H1 (cell line): ENCODE results near the gene GMEB2. TPM values are rescaled to one million over a fixed set of nuclear protein-coding genes. Genes with fewer than 3 reads are reported as not detected.
A peak's percentile ranks its signal among the peaks of the same experiment; 100 is the strongest.

ENCODE experiments used
- CTCF ChIA-PET: fragments of 300-600 bp; sonication (Branson Sonifier 250); formaldehyde crosslinking; loops from one replicate; lab custom pipeline; 2021; ENCODE audit not compliant: partially characterized antibody; lab: Charles Lee
- POLR2A ChIA-PET: fragments of 300-600 bp; sonication (Branson Sonifier 250); formaldehyde crosslinking; loops from one replicate; lab custom pipeline; 2021; ENCODE audit warnings: inconsistent platforms; ENCODE audit not compliant: partially characterized antibody; lab: Charles Lee
- DNase-seq, 2 experiments: peaks; one replicate each; pipeline versions ENCODE4 v3.0.0 to v3.0.0-alpha.2; 2010 to 2022; ENCODE audit warnings: low spot score in 2 of 2, low read depth in 1 of 2, mixed read lengths in 1 of 2
- FAIRE-seq: peaks from 2 replicates; lab custom pipeline; 2011; peaks lifted over from hg19 to GRCh38; lab: Jason Lieb, UNC
- H2AFZ ChIP-seq: 2 replicates; pipeline ENCODE4 v1.8.1; 2012; ENCODE audit warnings: low read length, inconsistent platforms
- H2AK5ac ChIP-seq: 2 replicates; pipeline ENCODE4 v1.6.1; 2013; ENCODE audit warnings: low read depth, low read length
- H2BK120ac ChIP-seq: replicated peaks from 2 replicates; pipeline ENCODE3; 2013; ENCODE audit warnings: low read depth, low read length, inconsistent platforms
- H2BK12ac ChIP-seq: 2 replicates; pipeline ENCODE4 v1.6.1; 2013; ENCODE audit warnings: low read depth, low read length
- H2BK15ac ChIP-seq: 2 replicates; pipeline ENCODE4 v1.6.1; 2013; ENCODE audit warnings: low read length
- H2BK20ac ChIP-seq: 2 replicates; pipeline ENCODE4 v1.6.1; 2013; ENCODE audit warnings: low read length
- H2BK5ac ChIP-seq: 2 replicates; pipeline ENCODE4 v1.6.1; 2013; ENCODE audit warnings: low read depth, low read length
- H3K14ac ChIP-seq: 2 replicates; pipeline ENCODE4 v1.6.1; 2013; ENCODE audit warnings: inconsistent platforms; ENCODE audit not compliant: insufficient read length
- H3K18ac ChIP-seq: 2 replicates; pipeline ENCODE4 v1.6.1; 2013; ENCODE audit warnings: low read length; ENCODE audit errors: extremely low read depth
- H3K23ac ChIP-seq: 2 replicates; pipeline ENCODE4 v1.6.1; 2013; ENCODE audit warnings: inconsistent platforms; ENCODE audit not compliant: insufficient read length
- H3K23me2 ChIP-seq: 2 replicates; pipeline ENCODE4 v1.6.1; 2013; ENCODE audit warnings: low read depth, low read length
- H3K27ac ChIP-seq: 2 replicates; pipeline ENCODE4 v1.6.1; 2011; ENCODE audit warnings: low read depth, low read length, inconsistent platforms
- H3K27me3 ChIP-seq, 4 experiments: replicated peaks in 1 of 4; 1 replicate in 1 of 4; 2 replicates in 3 of 4; pipeline versions ENCODE4 v1.6.1 to v1.8.1; 2011 to 2013; ENCODE audit warnings: low read length in 3 of 4, mild to moderate bottlenecking in 3 of 4, inconsistent platforms in 2 of 4, mixed read lengths in 2 of 4, moderate library complexity in 1 of 4; ENCODE audit not compliant: control insufficient read depth in 3 of 4, insufficient read depth in 3 of 4; ENCODE audit errors: extremely low read depth in 1 of 4
- H3K36me3 ChIP-seq, 4 experiments: 2 replicates each; pipeline versions ENCODE4 v1.6.1 to v1.8.1; 2011 to 2013; ENCODE audit warnings: mild to moderate bottlenecking in 4 of 4, low read length in 3 of 4, moderate library complexity in 2 of 4, control low read depth in 1 of 4, inconsistent platforms in 1 of 4; ENCODE audit not compliant: insufficient read depth in 4 of 4, control insufficient read depth in 2 of 4
- H3K4ac ChIP-seq: replicated peaks from 2 replicates; pipeline ENCODE3; 2013; ENCODE audit warnings: low read length, low read depth, mixed read lengths, inconsistent platforms; ENCODE audit not compliant: insufficient read length
- H3K4me1 ChIP-seq, 4 experiments: replicated peaks in 1 of 4; 1 replicate in 1 of 4; 2 replicates in 3 of 4; pipeline versions ENCODE4 v1.6.1 to v1.8.1; 2011 to 2013; ENCODE audit warnings: low read length in 3 of 4, inconsistent platforms in 2 of 4, mixed read lengths in 1 of 4; ENCODE audit not compliant: insufficient read depth in 4 of 4, control insufficient read depth in 3 of 4
- H3K4me2 ChIP-seq, 2 experiments: 2 replicates each; pipeline versions ENCODE4 v1.6.1 to v1.8.1; 2011 to 2013; ENCODE audit warnings: low read depth in 2 of 2, low read length in 2 of 2, control low read depth in 1 of 2, inconsistent platforms in 1 of 2, mild to moderate bottlenecking in 1 of 2; ENCODE audit not compliant: insufficient read depth in 1 of 2
- H3K4me3 ChIP-seq, 4 experiments: fragments of 200-600, 300-600 bp in 1 of 4; sonication (generic), shearing (Covaris generic), sonication (Bioruptor Twin) in 1 of 4; 2 replicates each; pipeline versions ENCODE4 v1.5.1 to v1.8.1; 2011 to 2016; ENCODE audit warnings: low read length in 4 of 4, low read depth in 3 of 4, control low read depth in 2 of 4, inconsistent platforms in 2 of 4, mild to moderate bottlenecking in 2 of 4, mixed read lengths in 1 of 4, moderate library complexity in 1 of 4; ENCODE audit not compliant: insufficient read depth in 2 of 4; ENCODE audit errors: extremely low read depth in 1 of 4
- H3K56ac ChIP-seq: replicated peaks from 2 replicates; pipeline ENCODE3; 2013; ENCODE audit warnings: low read depth, mild to moderate bottlenecking, mixed read lengths, low read length, inconsistent platforms; ENCODE audit not compliant: insufficient read length
- H3K79me1 ChIP-seq: 2 replicates; pipeline ENCODE4 v1.6.1; 2013; ENCODE audit warnings: low read depth, low read length, control low read depth
- H3K79me2 ChIP-seq, 2 experiments: 2 replicates each; pipeline versions ENCODE4 v1.6.1 to v1.8.1; 2012 to 2013; ENCODE audit warnings: low read length in 2 of 2, mild to moderate bottlenecking in 2 of 2, inconsistent platforms in 1 of 2; ENCODE audit not compliant: insufficient read depth in 2 of 2, control insufficient read depth in 1 of 2
- H3K9ac ChIP-seq, 4 experiments: replicated peaks in 1 of 4; 1 replicate in 1 of 4; 2 replicates in 3 of 4; pipeline versions ENCODE4 v1.6.1 to v1.8.1; 2011 to 2013; ENCODE audit warnings: low read depth in 3 of 4, low read length in 3 of 4, control low read depth in 2 of 4, mild to moderate bottlenecking in 2 of 4, moderate library complexity in 2 of 4, inconsistent platforms in 1 of 4; ENCODE audit errors: extremely low read depth in 1 of 4
- H3K9me3 ChIP-seq, 2 experiments: 2 replicates each; pipeline versions ENCODE4 v1.6.1 to v1.8.1; 2012 to 2013; ENCODE audit warnings: mild to moderate bottlenecking in 2 of 2, moderate library complexity in 2 of 2, control low read depth in 1 of 2, inconsistent platforms in 1 of 2, low read depth in 1 of 2, low read length in 1 of 2, mixed read lengths in 1 of 2; ENCODE audit not compliant: insufficient read depth in 2 of 2
- H4K20me1 ChIP-seq, 2 experiments: replicated peaks in 1 of 2; 2 replicates each; pipeline versions ENCODE3 to v1.8.1; 2011 to 2013; ENCODE audit warnings: inconsistent platforms in 2 of 2, low read length in 2 of 2, mild to moderate bottlenecking in 1 of 2; ENCODE audit not compliant: insufficient read depth in 2 of 2, control insufficient read depth in 1 of 2
- H4K5ac ChIP-seq: 2 replicates; pipeline ENCODE4 v1.6.1; 2013; ENCODE audit warnings: low read length, low read depth, mixed read lengths, inconsistent platforms; ENCODE audit not compliant: insufficient read length
- H4K8ac ChIP-seq: 2 replicates; pipeline ENCODE4 v1.8.0; 2013; ENCODE audit warnings: mild to moderate bottlenecking, moderate library complexity, low read length, inconsistent platforms; ENCODE audit not compliant: insufficient read depth; ENCODE audit errors: extremely low read depth
- H4K91ac ChIP-seq: replicated peaks from 2 replicates; pipeline ENCODE3; 2013; ENCODE audit warnings: low read length, mixed read lengths, inconsistent platforms; ENCODE audit not compliant: insufficient read length
- ASH2L ChIP-seq: fragments of 200-600, 300-600 bp; sonication (generic); IDR thresholded peaks from one replicate; pipeline ENCODE4 v1.7.1; 2017; ENCODE audit warnings: low read length
- ATF3 ChIP-seq: IDR thresholded peaks from 2 replicates; pipeline ENCODE4 v1.6.1; 2011; ENCODE audit warnings: low read depth, mild to moderate bottlenecking, low read length; ENCODE audit not compliant: insufficient read depth
- E2F6 ChIP-seq: IDR thresholded peaks from 2 replicates; pipeline ENCODE4 v1.6.1; 2012; ENCODE audit warnings: inconsistent platforms
- GABPA ChIP-seq: IDR thresholded peaks from 2 replicates; pipeline ENCODE4 v1.6.1; 2011; ENCODE audit warnings: mild to moderate bottlenecking, low read length, moderate library complexity, borderline replicate concordance; ENCODE audit not compliant: insufficient read depth
- RFX5 ChIP-seq: IDR thresholded peaks from 2 replicates; pipeline ENCODE4 v1.6.1; 2011; ENCODE audit warnings: low read depth, low read length, improper control_type of control experiment, borderline replicate concordance
- SIN3A ChIP-seq, 2 experiments: IDR thresholded peaks in 1 of 2; conservative IDR thresholded peaks in 1 of 2; 2 replicates each; pipeline ENCODE4 v1.6.1; 2011 to 2012; ENCODE audit warnings: low read length in 2 of 2, improper control_type of control experiment in 1 of 2, low read depth in 1 of 2, mild to moderate bottlenecking in 1 of 2
- SIRT6 ChIP-seq: IDR thresholded peaks from one replicate; pipeline ENCODE4 v1.7.1; 2012; ENCODE audit warnings: low read length, inconsistent platforms
- YY1 ChIP-seq: IDR thresholded peaks from 2 replicates; pipeline ENCODE4 v1.6.1; 2011; ENCODE audit warnings: low read depth, mild to moderate bottlenecking, low read length
- WGBS, 2 experiments: shearing (Covaris generic) in 1 of 2; methylation state at CpG; one replicate each; pipeline versions ENCODE4 v1.1.6 to v1.1.7; 2013 to 2015; ENCODE audit warnings: low lambda C conversion rate in 2 of 2, mixed read lengths in 2 of 2, inconsistent platforms in 1 of 2, low coverage in 1 of 2, missing lambda C conversion rate in 1 of 2; ENCODE audit not compliant: insufficient replicate concordance in 2 of 2, insufficient coverage in 1 of 2, insufficient read length in 1 of 2; ENCODE audit errors: extremely low coverage in 1 of 2, missing lambda C conversion rate in 1 of 2; 5-methylcytosine and 5-hydroxymethylcytosine counted together
- polyA plus RNA-seq, 7 experiments: library from polyadenylated mRNA; depleted of rRNA in 3 of 7; stranded (reverse) in 5 of 7; unstranded in 2 of 7; fragments of >200 nt in 5 of 7; fragments of 200-250 nt in 2 of 7; gene quantifications; 1 replicate in 5 of 7; 2 replicates in 1 of 7; 4 replicates in 1 of 7; pipeline versions ENCODE4 v1.2.1 to v1.2.3, GENCODE V29; 2011 to 2013; ENCODE audit warnings: missing spikeins in 2 of 7, mixed read lengths in 2 of 7
- total RNA-seq: library from RNA; stranded (reverse); fragmentation: NEBNext Ultra II Directional; extraction: Animal tissue kit (Norgen Biotek cat#: 25700); gene quantifications from 2 replicates; pipeline ENCODE4 v1.2.1, GENCODE V29; 2021
- TF ChIP-seq, protein P1 (sequence below): IDR thresholded peaks from 2 replicates; pipeline ENCODE4 v1.6.1; 2012; ENCODE audit warnings: inconsistent platforms

Gene GMEB2
- total and polyA plus RNA-seq, 2 of the 8 experiments (the other 6 are each of a cell fraction or from before 2014, with no cell fraction given): 12.9 to 14.2 TPM

DNA sequence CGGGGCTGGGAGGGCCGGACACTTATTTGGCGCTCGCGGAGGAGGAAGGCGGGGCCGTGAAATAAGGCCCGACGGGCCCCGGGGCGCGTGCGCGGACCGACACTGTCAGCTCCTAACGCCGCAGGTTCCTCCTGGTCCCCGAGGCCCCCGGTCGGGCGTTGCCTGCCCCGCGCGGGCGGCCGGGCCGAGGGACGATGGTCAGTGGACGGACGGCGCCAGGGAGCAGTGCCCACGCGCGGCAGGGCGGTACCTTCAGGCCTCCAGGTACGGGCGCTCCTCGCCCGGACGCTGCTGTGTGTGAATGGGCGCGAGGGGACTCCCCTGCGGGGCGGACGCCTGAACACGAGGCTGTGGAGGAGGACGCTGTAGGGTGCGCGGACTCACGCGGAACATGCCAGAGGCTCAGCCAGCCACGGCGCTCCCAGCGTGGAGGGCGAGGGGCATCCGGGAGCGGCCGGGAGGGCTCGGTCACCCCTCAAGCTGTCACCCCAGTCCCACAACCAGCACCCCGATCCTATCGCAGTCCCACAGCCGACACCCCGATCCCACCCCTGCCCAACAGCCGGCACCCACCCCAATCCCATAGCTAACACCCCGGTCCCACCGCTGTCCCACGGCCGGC is 339 bp upstream of the GMEB2 start:
- peak overlapping the region; percentile 86 to 100 for H3K4me2 ChIP-seq
- FAIRE-seq (no peak), DNase-seq (peak; percentile 54 to 95)
- ChIA-PET CTCF (interaction anchor here (1.0 kb wide), 1 partner anchor 10 kb away, joined by 4 read pairs; no protein-coding TSS in a partner anchor), POLR2A (interaction anchor here (0.8 to 1.7 kb wide), 12 partner anchors 10 to 104 kb away, joined by 3 to 12 read pairs (median 3); partner anchors contain the start of genes HELZ2, PTK6 and STMN3)
- no peaks in the 10 kb centered on the region for H3K36me3 ChIP-seq
- peak overlapping the region; percentile 75 to 99 (median 92) for H3K4me3 ChIP-seq
- no peaks in the 10 kb centered on the region for H4K20me1 ChIP-seq
- peak overlapping the region; percentile 86 for H4K5ac ChIP-seq
- peak overlapping the region; percentile 50; the same call in 1 of the 2 replicates for H2BK12ac ChIP-seq
- peak overlapping the region; percentile 68; the same call in 1 of the 2 replicates for H3K27ac ChIP-seq
- H2BK20ac ChIP-seq: no peak overlapping the region
- WGBS, 2 experiments: 0% methylated on average over 33 of the region's 68 CpGs; no CpG with 5 or more reads in 1 of the 2 experiments
- no peak overlapping the region for H3K4ac ChIP-seq
- peak overlapping the region; percentile 85; the same call in 1 of the 2 replicates for H2BK5ac ChIP-seq
- H4K91ac ChIP-seq: peak overlapping the region; percentile 91
- H3K9ac ChIP-seq: peak overlapping the region; percentile 49 to 74 (median 62); a peak in 6 of 7 replicates
- H3K56ac ChIP-seq: no peak overlapping the region
- H2BK15ac ChIP-seq: peak overlapping the region; percentile 46; the same call in 1 of the 2 replicates
- H3K23me2 ChIP-seq: peaks cover 10% of the 10 kb centered on the region; the same call in 1 of the 2 replicates
- H3K9me3 ChIP-seq: no peaks in the 10 kb centered on the region
- peaks cover 0 to 26% of the 10 kb centered on the region in 2 experiments; a peak in 2 of 4 replicates for H3K79me2 ChIP-seq
- peaks cover 0 to 3% (median under 1%) of the 10 kb centered on the region in 4 experiments; a peak in 3 of 7 replicates for H3K4me1 ChIP-seq
- H3K18ac ChIP-seq: no peak overlapping the region; the same call in 1 of the 2 replicates
- peaks cover 5% of the 10 kb centered on the region for H3K79me1 ChIP-seq
- no peaks in the 10 kb centered on the region for H3K27me3 ChIP-seq
- 0 out of 2 replicates have a peak overlapping the region, but pooled peaks have one; percentile 85 for H2AFZ ChIP-seq
- no peak overlapping the region for H3K23ac ChIP-seq
- H2BK120ac ChIP-seq: no peak overlapping the region
- H4K8ac ChIP-seq: peak overlapping the region; percentile 68
- no peak overlapping the region for H2AK5ac ChIP-seq
- no peak overlapping the region for H3K14ac ChIP-seq
- no peak for TF ChIP-seq RFX5
- no peak for TF ChIP-seq SIRT6
- TF ChIP-seq ASH2L: no peak
- no peak for TF ChIP-seq ATF3
- no peak for TF ChIP-seq E2F6
- TF ChIP-seq, protein P1, sequence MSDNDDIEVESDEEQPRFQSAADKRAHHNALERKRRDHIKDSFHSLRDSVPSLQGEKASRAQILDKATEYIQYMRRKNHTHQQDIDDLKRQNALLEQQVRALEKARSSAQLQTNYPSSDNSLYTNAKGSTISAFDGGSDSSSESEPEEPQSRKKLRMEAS: peak; percentile 52
- TF ChIP-seq SIN3A (conservative IDR thresholded peaks at IDR 0.05 in 1 of 2, IDR thresholded peaks at IDR 0.05 in 1 of 2; ENCODE audit: low read depth in 1 of 2, low read length in 2 of 2): peak in 1 of 2 experiments; percentile 63; a peak in 2 of 4 replicates
- TF ChIP-seq GABPA: no peak
- no peak for TF ChIP-seq YY1
